ENCODE data around the gene LRRC28.
A peak's percentile ranks its signal among the peaks of the same experiment; 100 is the strongest.

LRRC28 gene

GRCh38 chr15:99347574-99347973, 96.3 kb downstream of the LRRC28 start:
- Histone ChIP-seq H3K27me3 (no peaks in the 10 kb centered on the region), H3K27ac (no peak overlapping the region), H3K4me1 (no peaks in the 10 kb centered on the region), H3K36me3 (peaks cover 0 to 4% (median under 1%) of the 10 kb centered on the region in 3 donors), H3K9me3 (no peaks in the 10 kb centered on the region), H3K4me3 (no peak overlapping the region)
- intact Hi-C loops (cut with DNase I; ENCODE audit: low total_unique reads) = no loop called here
- DNase-seq = no peak
- no peak for TF ChIP-seq CTCF (IDR thresholded peaks at IDR 0.05)

GRCh38 chr15:99348412-99348811, 97.1 kb downstream of the LRRC28 start:
- no peaks in the 10 kb centered on the region for H3K27me3 ChIP-seq
- no peak for TF ChIP-seq CTCF (IDR thresholded peaks at IDR 0.05)
- peaks cover 0 to 10% (median 9%) of the 10 kb centered on the region in 3 donors for H3K36me3 ChIP-seq
- H3K27ac ChIP-seq = no peak overlapping the region
- no peak overlapping the region for H3K4me3 ChIP-seq
- H3K9me3 ChIP-seq = no peaks in the 10 kb centered on the region
- intact Hi-C loops (cut with DNase I; ENCODE audit: low total_unique reads) = no loop called here
- no peak for DNase-seq
- H3K4me1 ChIP-seq = no peaks in the 10 kb centered on the region

GRCh38 chr15:99350408-99350807, 99.1 kb downstream of the LRRC28 start:
- no peaks in the 10 kb centered on the region for H3K4me1 ChIP-seq
- DNase-seq = no peak
- no peak overlapping the region for H3K27ac ChIP-seq
- peaks cover 1 to 12% (median 11%) of the 10 kb centered on the region in 3 donors for H3K36me3 ChIP-seq
- no peaks in the 10 kb centered on the region for H3K9me3 ChIP-seq
- no peak overlapping the region for H3K4me3 ChIP-seq
- no peaks in the 10 kb centered on the region for H3K27me3 ChIP-seq
- intact Hi-C loops (cut with DNase I; ENCODE audit: low total_unique reads) = no loop called here
- TF ChIP-seq CTCF (IDR thresholded peaks at IDR 0.05) = no peak

GRCh38 chr15:99359769-99360168, 108.5 kb downstream of the LRRC28 start:
- intact Hi-C loops (cut with DNase I; ENCODE audit: low total_unique reads) = no loop called here
- Histone ChIP-seq H3K9me3 (no peaks in the 10 kb centered on the region), H3K4me1 (peaks cover 0 to 4% (median 0%) of the 10 kb centered on the region in 4 donors), H3K4me3 (no peak overlapping the region), H3K36me3 (peaks cover 0 to 13% (median 0%) of the 10 kb centered on the region in 3 donors), H3K27ac (no peak overlapping the region), H3K27me3 (no peaks in the 10 kb centered on the region)
- no peak for TF ChIP-seq CTCF (IDR thresholded peaks at IDR 0.05)
- no peak for DNase-seq

GRCh38 chr15:99361545-99362185, 110.4 kb downstream of the LRRC28 start:
- intact Hi-C loops (cut with DNase I; ENCODE audit: low total_unique reads) = no loop called here
- Histone ChIP-seq H3K4me1 (peaks cover 0 to 4% (median 0%) of the 10 kb centered on the region in 4 donors), H3K4me3 (no peak overlapping the region), H3K9me3 (no peaks in the 10 kb centered on the region), H3K27me3 (no peaks in the 10 kb centered on the region), H3K36me3 (peaks cover 0 to under 1% (median 0%) of the 10 kb centered on the region in 3 donors), H3K27ac (no peak overlapping the region)
- DNase-seq = no peak
- TF ChIP-seq CTCF (IDR thresholded peaks at IDR 0.05) = peak; percentile 14 to 29

Data from tibial artery (tissue), 4 donors.